A549 treated with RU486 at 1 μM for 4 hours (cell line): ENCODE results near the gene PLA2R1. TPM values are rescaled to one million over a fixed set of nuclear protein-coding genes. Genes with fewer than 3 reads are reported as not detected.

Experiments used
- total RNA-seq: library from RNA; stranded (reverse); fragments of 200-300 nt; extraction: Qiagen RNA extraction; gene quantifications from 5 replicates; pipeline ENCODE4 v1.2.3, GENCODE V29; 2022; ENCODE audit warnings: low read depth

Gene PLA2R1
- 1.4 to 2.9 TPM (median 2.6 TPM) in 5 replicates for total RNA-seq

GRCh38 chr2:160062292-160063005, at the start of gene PLA2R1:
TSS of gene PLA2R1 (minus strand) at chr2:160062615. CDS start at chr2:160062403, 212 bp downstream.

GRCh38 chr2:159904127-159904958, 158.1 kb downstream of the PLA2R1 start, which contains the start of gene LY75:
TSS of gene LY75 (minus strand) at chr2:159904756.

Other genes with a start within 250 kb of the PLA2R1 start
- 0.09 to 0.27 TPM (median 0.14 TPM) in 5 replicates for gene LY75, start 157.9 kb downstream of the PLA2R1 start, total RNA-seq
- gene ITGB6, start 137.7 kb upstream of the PLA2R1 start, total RNA-seq: 0.62 to 1.5 TPM (median 1.1 TPM) in 5 replicates